KOPT-K1 (cell line): Measurements from ENCODE around the gene ARID1B.

Source experiments
- H3K27ac ChIP-seq: fragments of 200-600 bp; sonication (generic); 2 replicates; pipeline ENCODE4 v1.5.1; 2016; ENCODE audit warnings: antibody characterized with exemption, mild to moderate bottlenecking, low read depth, low read length; ENCODE audit not compliant: poor library complexity, severe bottlenecking
- H3K36me3 ChIP-seq: fragments of 200-600 bp; sonication (generic); 2 replicates; pipeline ENCODE4 v1.5.1; 2017; ENCODE audit warnings: antibody characterized with exemption, mild to moderate bottlenecking, low read length, moderate library complexity; ENCODE audit not compliant: insufficient read depth
- H3K9me3 ChIP-seq: fragments of 200-600 bp; sonication (generic); 2 replicates; pipeline ENCODE4 v1.5.1; 2017; ENCODE audit warnings: antibody characterized with exemption, low read length, mild to moderate bottlenecking; ENCODE audit not compliant: insufficient read depth, poor library complexity, severe bottlenecking

The ARID1B gene

GRCh38 chr6:157185986-157186385, 408.8 kb downstream of the ARID1B start:
- H3K9me3 ChIP-seq: no peaks in the 10 kb centered on the region
- H3K27ac ChIP-seq: no peak overlapping the region
- peaks cover 96% of the 10 kb centered on the region for H3K36me3 ChIP-seq

GRCh38 chr6:157186785-157187181, 409.6 kb downstream of the ARID1B start:
- no peaks in the 10 kb centered on the region for H3K9me3 ChIP-seq
- H3K27ac ChIP-seq: no peak overlapping the region
- H3K36me3 ChIP-seq: peaks cover 94% of the 10 kb centered on the region

- Histone ChIP-seq H3K9me3 (no peaks in the 10 kb centered on the region), H3K27ac (no peak overlapping the region), H3K36me3 (peaks cover 89% of the 10 kb centered on the region)
Measured at GRCh38 chr6:157187182-157188083, 410.3 kb downstream of the ARID1B start.

- H3K36me3 ChIP-seq: peaks cover 85% of the 10 kb centered on the region
- no peak overlapping the region for H3K27ac ChIP-seq
- H3K9me3 ChIP-seq: no peaks in the 10 kb centered on the region
Measured at GRCh38 chr6:157188213-157188612, 411.0 kb downstream of the ARID1B start.

GRCh38 chr6:157193443-157193996, 416.3 kb downstream of the ARID1B start:
- Histone ChIP-seq H3K36me3 (peaks cover 73% of the 10 kb centered on the region), H3K9me3 (no peaks in the 10 kb centered on the region), H3K27ac (no peak overlapping the region)

- H3K9me3 ChIP-seq: no peaks in the 10 kb centered on the region
- peaks cover 73% of the 10 kb centered on the region for H3K36me3 ChIP-seq
- H3K27ac ChIP-seq: no peak overlapping the region
Measured at GRCh38 chr6:157194110-157194509, 416.9 kb downstream of the ARID1B start.

GRCh38 chr6:157194643-157195042, 417.5 kb downstream of the ARID1B start:
- Histone ChIP-seq H3K9me3 (no peaks in the 10 kb centered on the region), H3K36me3 (peaks cover 72% of the 10 kb centered on the region), H3K27ac (no peak overlapping the region)

- no peak overlapping the region for H3K27ac ChIP-seq
- H3K36me3 ChIP-seq: peaks cover 72% of the 10 kb centered on the region
- no peaks in the 10 kb centered on the region for H3K9me3 ChIP-seq
Measured at GRCh38 chr6:157196391-157196790, 419.2 kb downstream of the ARID1B start.

- no peaks in the 10 kb centered on the region for H3K9me3 ChIP-seq
- peaks cover 75% of the 10 kb centered on the region for H3K36me3 ChIP-seq
- no peak overlapping the region for H3K27ac ChIP-seq
Measured at GRCh38 chr6:157198425-157199279, 421.5 kb downstream of the ARID1B start.

GRCh38 chr6:157200117-157200516, 422.9 kb downstream of the ARID1B start:
- peaks cover 78% of the 10 kb centered on the region for H3K36me3 ChIP-seq
- H3K9me3 ChIP-seq: no peaks in the 10 kb centered on the region
- H3K27ac ChIP-seq: no peak overlapping the region

- H3K36me3 ChIP-seq: peaks cover 75% of the 10 kb centered on the region
- H3K27ac ChIP-seq: no peak overlapping the region
- no peaks in the 10 kb centered on the region for H3K9me3 ChIP-seq
Measured at GRCh38 chr6:157200611-157201010, 423.4 kb downstream of the ARID1B start.

GRCh38 chr6:157201083-157201482, 423.9 kb downstream of the ARID1B start:
- Histone ChIP-seq H3K27ac (no peak overlapping the region), H3K9me3 (no peaks in the 10 kb centered on the region), H3K36me3 (peaks cover 75% of the 10 kb centered on the region)

- no peaks in the 10 kb centered on the region for H3K9me3 ChIP-seq
- no peak overlapping the region for H3K27ac ChIP-seq
- peaks cover 80% of the 10 kb centered on the region for H3K36me3 ChIP-seq
Measured at GRCh38 chr6:157203312-157203744, 426.1 kb downstream of the ARID1B start.

GRCh38 chr6:157203764-157204163, 426.6 kb downstream of the ARID1B start:
- Histone ChIP-seq H3K36me3 (peaks cover 77% of the 10 kb centered on the region), H3K27ac (no peak overlapping the region), H3K9me3 (no peaks in the 10 kb centered on the region)
